ENCODE results near the gene TOMT.

GRCh38 chr11:72123117-72123653 lies 17.5 kb downstream of the TOMT start:
- TF ChIP-seq CTCF (IDR thresholded peaks at IDR 0.05) (no peak), EP300 (IDR thresholded peaks at IDR 0.05) (no peak)
